WTC11 (cell line): ENCODE measurements around the gene MXRA7. TPM values are rescaled to one million over a fixed set of nuclear protein-coding genes. Genes with fewer than 3 reads are reported as not detected.

ENCODE experiments used
- ATF3 ChIP-seq: sonication (generic); formaldehyde crosslinking; conservative IDR thresholded peaks from 2 replicates; pipeline ENCODE4 v1.8.1; 2022; ENCODE audit warnings: mild to moderate bottlenecking, missing genetic modification reagents
- CBFB ChIP-seq: sonication (generic); formaldehyde crosslinking; IDR thresholded peaks from 2 replicates; pipeline ENCODE4 v1.8.1; 2022; ENCODE audit warnings: mild to moderate bottlenecking, low read depth, missing genetic modification reagents
- CREB1 ChIP-seq: sonication (generic); formaldehyde crosslinking; IDR thresholded peaks from 2 replicates; pipeline ENCODE4 v1.8.0; 2023; ENCODE audit warnings: mild to moderate bottlenecking, missing genetic modification reagents
- CTCF ChIP-seq: fragments of 200-600 bp; IDR thresholded peaks from 2 replicates; pipeline ENCODE4 v1.8.0; 2022; ENCODE audit warnings: antibody characterized with exemption
- E2F1 ChIP-seq: sonication (generic); formaldehyde crosslinking; IDR thresholded peaks from 2 replicates; pipeline ENCODE4 v1.8.0; 2022; ENCODE audit warnings: mild to moderate bottlenecking, missing genetic modification reagents
- ELF4 ChIP-seq: sonication (generic); formaldehyde crosslinking; IDR thresholded peaks from 2 replicates; pipeline ENCODE4 v1.8.1; 2022; ENCODE audit warnings: low read depth, mild to moderate bottlenecking, moderate library complexity, missing genetic modification reagents
- EMX1 ChIP-seq: fragments of 250-450 bp; sonication (Bioruptor Pico); IDR thresholded peaks from 2 replicates; pipeline ENCODE4 v1.8.0; 2021; ENCODE audit warnings: mild to moderate bottlenecking
- ERG ChIP-seq: fragments of 250-450 bp; sonication (Bioruptor Pico); IDR thresholded peaks from 2 replicates; pipeline ENCODE4 v1.8.0; 2021; ENCODE audit warnings: mild to moderate bottlenecking
- ETV6 ChIP-seq: sonication (generic); formaldehyde crosslinking; IDR thresholded peaks from 2 replicates; pipeline ENCODE4 v1.8.1; 2022; ENCODE audit warnings: mild to moderate bottlenecking, missing genetic modification reagents
- FOXK1 ChIP-seq: sonication (generic); formaldehyde crosslinking; IDR thresholded peaks from 2 replicates; pipeline ENCODE4 v1.8.0; 2022; ENCODE audit warnings: mild to moderate bottlenecking, moderate library complexity, missing genetic modification reagents
- FOXP4 ChIP-seq: sonication (generic); formaldehyde crosslinking; IDR thresholded peaks from 2 replicates; pipeline ENCODE4 v1.8.0; 2022; ENCODE audit warnings: mild to moderate bottlenecking, missing genetic modification reagents
- IRF2 ChIP-seq: sonication (generic); formaldehyde crosslinking; IDR thresholded peaks from 2 replicates; pipeline ENCODE4 v1.8.0; 2022; ENCODE audit warnings: low read depth, missing genetic modification reagents, borderline replicate concordance
- KAT7 ChIP-seq: sonication (generic); formaldehyde crosslinking; IDR thresholded peaks from 2 replicates; pipeline ENCODE4 v1.8.1; 2023; ENCODE audit warnings: missing genetic modification reagents, mild to moderate bottlenecking, borderline replicate concordance
- NR1H2 ChIP-seq: sonication (generic); formaldehyde crosslinking; IDR thresholded peaks from 2 replicates; pipeline ENCODE4 v1.9.0; 2021; ENCODE audit warnings: mild to moderate bottlenecking, moderate library complexity, missing genetic modification reagents
- OVOL2 ChIP-seq: fragments of 250-450 bp; sonication (Bioruptor Pico); IDR thresholded peaks from 2 replicates; pipeline ENCODE4 v1.9.0; 2021; ENCODE audit warnings: mild to moderate bottlenecking, borderline replicate concordance
- PRRX2 ChIP-seq: fragments of 250-450 bp; sonication (Bioruptor Pico); IDR thresholded peaks from 2 replicates; pipeline ENCODE4 v1.8.0; 2021; ENCODE audit warnings: mild to moderate bottlenecking
- RELA ChIP-seq: sonication (generic); formaldehyde crosslinking; IDR thresholded peaks from 2 replicates; pipeline ENCODE4 v1.8.1; 2022; ENCODE audit warnings: missing genetic modification reagents, mild to moderate bottlenecking, borderline replicate concordance
- SMAD3 ChIP-seq: sonication (generic); formaldehyde crosslinking; IDR thresholded peaks from 2 replicates; pipeline ENCODE4 v1.8.0; 2022; ENCODE audit warnings: missing genetic modification reagents, mild to moderate bottlenecking, borderline replicate concordance
- SOX15 ChIP-seq: fragments of 250-450 bp; sonication (Bioruptor Pico); IDR thresholded peaks from 2 replicates; pipeline ENCODE4 v1.9.0; 2021; ENCODE audit warnings: mild to moderate bottlenecking
- USF2 ChIP-seq: sonication (generic); formaldehyde crosslinking; IDR thresholded peaks from 2 replicates; pipeline ENCODE4 v1.8.1; 2023; ENCODE audit warnings: mild to moderate bottlenecking, missing genetic modification reagents, moderate library complexity
- ZNF263 ChIP-seq: sonication (generic); formaldehyde crosslinking; IDR thresholded peaks from 2 replicates; pipeline ENCODE4 v1.8.1; 2022; ENCODE audit warnings: low read depth, mild to moderate bottlenecking, moderate library complexity, missing genetic modification reagents
- ZNF281 ChIP-seq: sonication (generic); formaldehyde crosslinking; IDR thresholded peaks from 2 replicates; pipeline ENCODE4 v1.8.0; 2023; ENCODE audit warnings: mild to moderate bottlenecking, missing genetic modification reagents
- ZNF425 ChIP-seq: fragments of 250-450 bp; sonication (Bioruptor Pico); conservative IDR thresholded peaks from 2 replicates; pipeline ENCODE4 v1.9.0; 2021; ENCODE audit warnings: mild to moderate bottlenecking
- ZNF671 ChIP-seq: fragments of 250-450 bp; sonication (Bioruptor Pico); IDR thresholded peaks from 2 replicates; pipeline ENCODE4 v1.8.0; 2021; ENCODE audit warnings: mild to moderate bottlenecking
- ZSCAN18 ChIP-seq: fragments of 250-450 bp; sonication (Bioruptor Pico); IDR thresholded peaks from 2 replicates; pipeline ENCODE4 v2.1.2; 2022; ENCODE audit warnings: mild to moderate bottlenecking, moderate library complexity
- total RNA-seq: library from RNA; stranded (reverse); gene quantifications from 3 replicates; pipeline ENCODE4 v1.2.3, GENCODE V29; 2021

MXRA7 gene
- total RNA-seq, 1 experiment from 2014 or later: 46.5 TPM

GRCh38 chr17:76737082-76737675, 26.4 kb upstream of the MXRA7 start, which contains the start of gene SRSF2 (continued):
- TF ChIP-seq RELA (CRISPR knock-in tag) (no peak), SMAD3 (CRISPR knock-in tag) (no peak; the same call in 1 of the 2 replicates), KAT7 (CRISPR knock-in tag) (peak; percentile 42; the same call in 1 of the 2 replicates), ETV6 (CRISPR knock-in tag) (peak; percentile 73), FOXP4 (peak; percentile 87; the same call in 1 of the 2 replicates), IRF2 (CRISPR knock-in tag) (no peak; the same call in 1 of the 2 replicates), ELF4 (no peak), ZNF425 (CRISPR knock-in tag) (no peak), PRRX2 (0 out of 2 replicates have a peak, but pooled peaks have one; percentile 64), NR1H2 (CRISPR knock-in tag) (no peak), ERG (CRISPR knock-in tag) (no peak), OVOL2 (CRISPR knock-in tag) (no peak), SOX15 (no peak), E2F1 (CRISPR knock-in tag) (no peak), ZSCAN18 (CRISPR knock-in tag) (no peak), CTCF (no peak), EMX1 (CRISPR knock-in tag) (0 out of 2 replicates have a peak, but pooled peaks have one; percentile 45), ATF3 (CRISPR knock-in tag) (peak; percentile 76), CBFB (CRISPR knock-in tag) (peak; percentile 81; the same call in 1 of the 2 replicates), CREB1 (CRISPR knock-in tag) (0 out of 2 replicates have a peak, but pooled peaks have one; percentile 14), ZNF281 (CRISPR knock-in tag) (no peak), ZNF671 (CRISPR knock-in tag) (no peak), USF2 (CRISPR knock-in tag) (no peak), ZNF263 (CRISPR knock-in tag) (peak; percentile 88), FOXK1 (CRISPR knock-in tag) (peak; percentile 64; the same call in 1 of the 2 replicates)
